Measurements from ENCODE around the gene C3.
"Not testable (repeated sequence)": the region's sequence is repeated elsewhere in the genome, so short reads cannot be mapped to it uniquely, and the experiment has no call there.

The C3 gene

DNA sequence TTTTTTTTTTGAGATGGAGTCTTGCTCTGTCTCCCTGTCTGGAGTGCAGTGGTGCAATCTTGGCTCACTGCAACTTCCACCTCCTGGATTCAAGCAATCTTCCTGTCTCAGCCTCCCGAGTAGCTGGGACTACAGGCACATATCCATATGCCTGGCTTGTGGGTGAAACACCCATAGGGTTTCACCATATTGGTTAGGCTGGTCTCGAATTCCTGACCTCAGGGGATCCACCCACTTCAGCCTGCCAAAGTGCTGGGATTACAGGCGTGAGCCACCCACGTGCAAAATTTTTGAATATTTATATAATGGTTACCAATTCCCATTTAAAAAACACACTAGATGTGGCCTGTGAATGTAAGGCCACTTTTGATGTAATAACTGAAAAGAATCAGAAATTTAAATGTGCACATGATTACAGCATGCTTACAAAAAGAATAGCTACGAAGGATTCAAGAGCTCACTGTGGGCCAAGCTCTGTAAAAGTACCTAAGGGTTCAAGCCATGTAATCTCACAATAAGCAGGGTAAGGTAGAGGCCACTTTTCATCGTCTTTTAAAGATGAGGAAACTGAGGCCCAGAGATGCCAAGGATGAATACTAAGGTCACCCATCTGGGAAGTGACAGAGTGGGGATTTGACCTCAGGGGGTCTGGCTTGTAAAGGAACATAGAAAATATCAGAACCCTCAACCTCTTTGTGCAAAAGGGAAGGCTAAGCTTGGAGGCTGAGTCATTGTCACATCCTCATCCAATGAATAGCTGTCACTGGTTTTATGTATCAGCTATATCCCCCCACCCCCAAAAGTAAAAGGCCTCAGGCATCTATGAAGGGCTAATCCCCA is 68.3 kb downstream of the C3 start:
- in situ Hi-C loops (cut with MboI; ENCODE audit: low pct_unique_long_range_greater_than_20kb, low sequenced_read_pairs): no loop called here
- DNase-seq: no peak

DNA sequence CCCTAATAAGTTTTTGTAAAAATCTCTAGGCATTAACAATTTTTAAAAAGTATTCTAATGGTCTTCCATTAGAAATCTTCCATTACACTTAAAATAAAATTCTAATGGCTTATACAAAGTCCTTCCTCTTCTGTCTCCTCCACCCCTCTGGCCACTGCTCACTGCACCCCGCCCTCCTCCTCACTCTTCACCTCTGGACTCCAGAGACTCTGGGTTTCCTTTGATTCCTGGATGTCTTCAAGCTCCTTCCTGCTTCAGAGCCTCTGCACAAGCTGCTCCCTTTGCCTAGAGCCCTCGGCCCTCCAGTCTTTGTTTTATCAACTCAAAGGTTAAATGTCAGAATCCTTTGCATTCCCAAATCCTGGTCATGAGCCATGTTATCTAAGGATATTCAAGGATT is 71.3 kb downstream of the C3 start:
- DNase-seq: no peak
- in situ Hi-C loops (cut with MboI; ENCODE audit: low pct_unique_long_range_greater_than_20kb, low sequenced_read_pairs): no loop called here

DNA sequence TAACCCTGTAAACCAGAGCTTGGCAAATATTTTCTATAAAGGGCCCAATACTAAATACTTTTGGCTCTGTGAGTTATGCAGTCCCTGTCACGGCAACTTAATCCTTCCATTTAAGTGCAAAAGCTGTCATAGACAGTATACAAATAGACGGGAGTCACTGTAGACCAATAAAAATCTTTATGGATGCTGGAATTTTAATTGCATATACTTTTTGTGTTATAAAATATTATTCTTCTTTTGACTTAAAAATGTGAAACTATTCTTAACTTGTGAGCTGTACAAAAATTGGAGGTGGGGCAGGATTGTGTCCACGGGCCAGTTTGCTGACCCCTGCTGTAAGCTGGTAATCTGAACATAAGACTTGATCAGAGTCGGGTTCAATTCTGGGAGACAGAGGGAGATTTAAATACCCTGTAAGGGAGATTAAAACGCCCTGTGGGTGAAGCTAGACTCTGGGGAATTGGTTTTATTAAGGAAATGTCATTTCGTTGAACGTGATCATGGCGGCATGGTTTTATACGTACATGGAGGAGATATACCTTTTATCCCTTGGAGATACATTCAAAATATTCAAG is 72.2 kb downstream of the C3 start:
- no peak for DNase-seq
- in situ Hi-C loops (cut with MboI; ENCODE audit: low pct_unique_long_range_greater_than_20kb, low sequenced_read_pairs): no loop called here

DNA sequence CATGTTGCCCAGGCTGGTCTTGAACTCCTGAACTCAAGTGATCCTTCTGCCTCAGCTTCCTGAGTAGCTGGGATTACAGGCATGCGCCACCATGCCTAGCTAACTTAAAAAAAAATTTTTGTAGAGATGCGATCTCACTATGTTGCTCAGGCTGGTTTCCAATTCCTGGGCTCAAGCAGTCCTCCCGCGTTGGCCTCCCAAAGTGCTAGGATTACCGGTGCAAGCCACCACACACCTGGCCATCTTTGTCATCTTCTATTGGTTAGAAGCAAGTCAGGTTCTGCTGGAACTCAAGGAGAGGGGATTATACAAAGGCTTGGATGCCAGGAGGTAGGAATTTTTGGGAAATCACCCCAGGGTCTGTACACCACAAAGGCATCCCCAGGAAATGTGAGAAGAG is 75.7 kb downstream of the C3 start:
- in situ Hi-C loops (cut with MboI; ENCODE audit: low pct_unique_long_range_greater_than_20kb, low sequenced_read_pairs): no loop called here
- DNase-seq: no peak

DNA sequence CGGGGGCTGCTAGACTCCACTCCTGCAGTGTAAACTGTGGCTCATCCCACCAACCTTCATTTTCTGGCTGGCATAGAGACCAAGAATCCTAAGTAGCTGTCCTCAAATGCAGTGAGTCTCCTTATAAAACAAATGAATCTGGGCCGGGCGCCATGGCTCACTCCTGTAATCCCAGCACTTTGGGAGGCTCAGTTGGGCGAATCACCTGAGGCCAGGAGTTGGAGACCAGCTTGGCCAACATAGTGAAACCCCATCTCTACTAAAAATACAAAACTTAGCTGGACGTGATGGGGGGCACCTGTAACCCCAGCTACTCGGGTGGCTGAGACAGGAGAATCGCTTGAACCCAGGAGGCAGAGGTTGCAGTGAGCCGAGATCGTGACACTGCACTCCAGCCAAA is 80.1 kb downstream of the C3 start:
- DNase-seq; in situ Hi-C loops (cut with MboI; ENCODE audit: low pct_unique_long_range_greater_than_20kb, low sequenced_read_pairs): not testable (repeated sequence)

DNA sequence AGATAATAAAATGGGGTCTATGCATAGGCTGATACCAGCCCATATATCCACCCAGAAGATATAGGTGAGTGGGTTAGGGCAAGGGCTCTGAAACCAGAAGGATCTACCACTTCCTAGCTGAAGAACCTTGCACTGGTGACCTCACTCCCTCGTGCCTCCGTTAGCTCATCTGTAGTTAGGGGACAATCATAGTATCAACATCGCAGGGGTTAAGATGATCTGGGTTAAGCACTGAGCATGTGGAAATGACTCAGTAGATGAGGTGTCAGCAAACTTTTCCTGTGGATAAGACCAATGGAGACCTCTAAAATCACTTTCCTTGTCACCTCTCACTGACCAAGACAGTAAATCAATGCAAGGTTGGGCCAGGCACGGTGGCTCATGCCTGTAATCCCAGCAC is 81.0 kb downstream of the C3 start:
- in situ Hi-C loops (cut with MboI; ENCODE audit: low pct_unique_long_range_greater_than_20kb, low sequenced_read_pairs): no loop called here
- DNase-seq: no peak

DNA sequence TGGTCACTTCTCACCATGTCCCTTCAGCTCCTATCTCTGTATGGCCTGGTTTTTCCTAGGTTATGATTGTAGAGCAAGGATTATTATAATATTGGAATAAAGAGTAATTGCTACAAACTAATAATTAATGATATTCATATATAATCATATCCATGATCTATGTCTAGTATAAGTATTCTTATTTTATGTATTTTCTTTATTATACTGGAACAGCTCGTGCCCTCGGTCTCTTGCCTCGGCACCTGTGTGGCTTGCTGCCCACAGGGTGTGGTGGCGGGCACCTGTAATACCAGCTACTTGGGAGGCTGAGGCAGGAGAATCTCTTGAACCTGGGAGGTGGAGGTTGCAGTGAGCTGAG is 87.0 kb downstream of the C3 start:
- in situ Hi-C loops (cut with MboI; ENCODE audit: low pct_unique_long_range_greater_than_20kb, low sequenced_read_pairs); DNase-seq: not testable (repeated sequence)

DNA sequence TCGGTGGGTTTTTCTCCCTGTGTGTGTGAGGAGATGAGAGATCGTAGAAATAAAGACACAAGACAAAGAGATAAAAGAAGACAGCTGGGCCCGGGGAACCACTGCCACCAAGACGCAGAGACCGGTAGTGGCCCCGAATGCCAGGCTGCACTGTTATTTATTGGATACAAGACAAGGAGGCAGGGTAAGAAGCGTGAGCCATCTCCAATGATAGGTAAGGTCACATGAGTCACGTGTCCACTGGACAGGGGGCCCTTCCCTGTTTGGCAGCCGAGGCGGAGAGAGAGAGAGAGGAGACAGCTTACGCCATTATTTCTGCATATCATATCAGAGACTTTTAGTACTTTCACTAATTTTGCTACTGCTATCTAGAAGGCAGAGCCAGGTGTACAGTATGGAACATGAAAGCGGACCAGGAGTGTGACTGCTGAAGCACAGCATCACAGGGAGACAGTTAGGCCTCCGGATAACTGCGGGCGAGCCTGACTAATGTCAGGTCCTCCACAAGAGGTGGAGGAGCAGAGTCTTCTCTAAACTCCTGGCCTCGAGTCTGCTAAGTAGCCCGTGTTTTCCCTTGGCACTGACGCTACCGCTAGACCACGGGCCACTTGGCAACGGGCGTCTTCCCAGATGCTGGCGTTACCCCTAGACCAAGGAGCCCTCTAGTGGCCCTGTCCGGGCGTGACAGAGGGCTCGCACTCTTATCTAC is 87.5 kb downstream of the C3 start:
- in situ Hi-C loops (cut with MboI; ENCODE audit: low pct_unique_long_range_greater_than_20kb, low sequenced_read_pairs): not testable (repeated sequence)
- DNase-seq: peak; percentile 77

DNA sequence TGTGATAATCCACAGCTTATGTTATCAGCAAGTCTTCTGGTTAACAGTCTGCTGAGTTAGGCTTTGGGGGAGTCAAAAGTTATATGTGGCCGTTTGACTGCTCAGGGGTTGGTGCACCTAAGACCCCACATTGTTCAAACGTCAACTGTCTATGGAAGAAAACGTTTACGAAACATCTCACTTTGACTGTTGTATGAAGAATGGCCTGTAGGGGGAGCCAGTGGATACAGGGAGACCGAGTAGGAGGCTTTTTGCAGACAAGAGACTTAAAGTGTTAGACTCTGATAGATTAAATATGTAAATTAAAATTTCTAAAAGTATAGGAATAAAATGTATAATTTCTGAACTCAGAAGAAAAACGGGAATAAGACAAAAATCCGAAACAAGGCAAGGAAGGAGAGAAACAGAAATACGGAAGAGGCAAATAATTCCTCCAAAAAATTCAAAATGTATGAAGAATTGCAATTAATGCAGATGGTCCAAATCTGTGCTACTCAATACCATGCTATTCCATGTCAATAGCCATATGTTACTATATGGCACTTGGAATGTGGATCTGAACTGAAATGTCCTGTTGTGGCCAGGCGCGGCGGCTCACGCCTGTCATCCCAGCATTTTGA is 88.3 kb downstream of the C3 start:
- in situ Hi-C loops (cut with MboI; ENCODE audit: low pct_unique_long_range_greater_than_20kb, low sequenced_read_pairs): no loop called here
- peak; percentile 89 for DNase-seq

Measured in KBM-7 (cell line).